Measurements from ENCODE around the gene ELOVL6. TPM values are rescaled to one million over a fixed set of nuclear protein-coding genes. Genes with fewer than 3 reads are reported as not detected.

ELOVL6 gene
- total RNA-seq, 1 experiment from 2014 or later, result 38.7 TPM

DNA sequence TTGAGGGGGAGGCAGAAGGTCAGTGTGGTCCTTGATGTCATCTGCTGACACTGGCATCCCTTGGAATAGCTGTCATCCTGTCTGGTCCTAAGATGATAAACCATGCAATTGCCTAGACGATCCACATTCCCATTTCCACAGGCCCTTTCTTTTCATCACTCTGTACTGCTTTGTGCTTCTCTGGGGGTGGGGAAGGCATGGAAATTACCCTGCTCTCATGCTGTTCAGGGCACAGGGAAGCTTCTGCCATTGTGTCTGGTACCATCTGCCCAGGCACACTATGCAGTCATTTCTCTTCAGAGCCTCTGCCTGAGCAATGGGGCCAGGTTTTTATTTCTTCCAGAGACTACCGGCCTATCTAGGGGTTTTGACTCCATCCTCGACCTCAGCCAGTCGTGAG lies 49.7 kb upstream of the ELOVL6 start:
- Histone ChIP-seq H3K27me3 (ENCODE audit: insufficient read depth, low read length) (no peaks in the 10 kb centered on the region), H3K27ac (ENCODE audit: low read depth, low read length) (no peak overlapping the region), H3K9me2 (ENCODE audit: insufficient read depth) (no peaks in the 10 kb centered on the region), H3K9ac (ENCODE audit: low read length) (no peak overlapping the region), H3K4me2 (ENCODE audit: low read length) (no peak overlapping the region), H2AFZ (ENCODE audit: low read depth, low read length, poor library complexity, severe bottlenecking) (no peak overlapping the region), H4K20me1 (ENCODE audit: insufficient read depth) (no peaks in the 10 kb centered on the region), H3K4me1 (ENCODE audit: control insufficient read depth in 1 of 2, insufficient read depth in 2 of 2, low read length in 2 of 2) (peaks cover 7 to 11% of the 10 kb centered on the region in 2 experiments), H3K9me3 (ENCODE audit: control insufficient read depth in 1 of 2, insufficient read depth in 1 of 2, low read depth in 1 of 2, low read length in 2 of 2) (no peaks in the 10 kb centered on the region), H3K79me2 (ENCODE audit: insufficient read depth, low read length) (no peaks in the 10 kb centered on the region), H3K36me3 (ENCODE audit: control insufficient read depth in 1 of 2, insufficient read depth in 2 of 2, low read length in 2 of 2) (no peaks in the 10 kb centered on the region), H3K4me3 (replicated peaks in 1 of 2; ENCODE audit: low read depth in 1 of 2, low read length in 2 of 2) (no peak overlapping the region)
- ChIA-PET CTCF (no interaction called here), POLR2A (no interaction called here), RAD21 (ENCODE audit: low non-redundant PET in 1 of 2, low total read pairs in 2 of 2, uncharacterized antibody in 2 of 2, unreplicated experiment in 2 of 2) (no interaction called here)
- no peak for DNase-seq (ENCODE audit: low read depth, low spot score)
- TF ChIP-seq YY1 (IDR thresholded peaks at IDR 0.05; ENCODE audit: extremely low read depth, insufficient replicate concordance, low read depth, low read length), result no peak
- TF ChIP-seq, protein P1, sequence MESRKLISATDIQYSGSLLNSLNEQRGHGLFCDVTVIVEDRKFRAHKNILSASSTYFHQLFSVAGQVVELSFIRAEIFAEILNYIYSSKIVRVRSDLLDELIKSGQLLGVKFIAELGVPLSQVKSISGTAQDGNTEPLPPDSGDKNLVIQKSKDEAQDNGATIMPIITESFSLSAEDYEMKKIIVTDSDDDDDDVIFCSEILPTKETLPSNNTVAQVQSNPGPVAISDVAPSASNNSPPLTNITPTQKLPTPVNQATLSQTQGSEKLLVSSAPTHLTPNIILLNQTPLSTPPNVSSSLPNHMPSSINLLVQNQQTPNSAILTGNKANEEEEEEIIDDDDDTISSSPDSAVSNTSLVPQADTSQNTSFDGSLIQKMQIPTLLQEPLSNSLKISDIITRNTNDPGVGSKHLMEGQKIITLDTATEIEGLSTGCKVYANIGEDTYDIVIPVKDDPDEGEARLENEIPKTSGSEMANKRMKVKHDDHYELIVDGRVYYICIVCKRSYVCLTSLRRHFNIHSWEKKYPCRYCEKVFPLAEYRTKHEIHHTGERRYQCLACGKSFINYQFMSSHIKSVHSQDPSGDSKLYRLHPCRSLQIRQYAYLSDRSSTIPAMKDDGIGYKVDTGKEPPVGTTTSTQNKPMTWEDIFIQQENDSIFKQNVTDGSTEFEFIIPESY (IDR thresholded peaks at IDR 0.05; ENCODE audit: extremely low read depth, insufficient replicate concordance, low read length), result no peak
- TF ChIP-seq, protein P2, sequence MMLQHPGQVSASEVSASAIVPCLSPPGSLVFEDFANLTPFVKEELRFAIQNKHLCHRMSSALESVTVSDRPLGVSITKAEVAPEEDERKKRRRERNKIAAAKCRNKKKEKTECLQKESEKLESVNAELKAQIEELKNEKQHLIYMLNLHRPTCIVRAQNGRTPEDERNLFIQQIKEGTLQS (IDR thresholded peaks at IDR 0.05), result no peak
- TF ChIP-seq FOSL1 (IDR thresholded peaks at IDR 0.05; ENCODE audit: low read depth), result no peak
- no peak for TF ChIP-seq SRF (IDR thresholded peaks at IDR 0.05; ENCODE audit: low read depth)
- TF ChIP-seq POLR2AphosphoS5 (IDR thresholded peaks at IDR 0.05; ENCODE audit: low read depth, low read length), result no peak
- TF ChIP-seq ZNF274 (IDR thresholded peaks at IDR 0.05; ENCODE audit: low read depth, low read length), result no peak
- TF ChIP-seq EGR1 (IDR thresholded peaks at IDR 0.05; ENCODE audit: low read depth), result no peak
- TF ChIP-seq, protein P3, sequence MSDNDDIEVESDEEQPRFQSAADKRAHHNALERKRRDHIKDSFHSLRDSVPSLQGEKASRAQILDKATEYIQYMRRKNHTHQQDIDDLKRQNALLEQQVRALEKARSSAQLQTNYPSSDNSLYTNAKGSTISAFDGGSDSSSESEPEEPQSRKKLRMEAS (IDR thresholded peaks at IDR 0.05), result no peak
- no peak for ATAC-seq
- BruUV-seq (replicated peaks), result no TSS peak
- intact Hi-C loops (cut with micrococcal nuclease), result no loop called here
